Common myeloid progenitor, CD34-positive (primary cell): Measurements from ENCODE around the gene CASP6.

Experiments
- CTCF ChIA-PET: fragments of 350-600 bp; sonication (Branson Sonifier 250); formaldehyde crosslinking; loops from one replicate; lab custom pipeline; 2021; ENCODE audit warnings: antibody characterized with exemption; lab: Charles Lee
- POLR2A ChIA-PET: fragments of 350-600 bp; sonication (Branson Sonifier 250); formaldehyde crosslinking; loops from one replicate; lab custom pipeline; 2021; ENCODE audit warnings: antibody characterized with exemption; lab: Charles Lee
- DNase-seq, 3 donors: peaks; one replicate each; pipeline versions ENCODE4 v3.0.0 to v3.0.0-alpha.2; 2013
- H3K27ac ChIP-seq, 2 experiments: 1 replicate in 1 of 2; 2 replicates in 1 of 2; pipeline ENCODE4 v1.7.0; 2013; ENCODE audit warnings: inconsistent platforms in 2 of 2, low read length in 2 of 2, mild to moderate bottlenecking in 2 of 2, low read depth in 1 of 2, moderate library complexity in 1 of 2; ENCODE audit not compliant: severe bottlenecking in 2 of 2, insufficient read depth in 1 of 2, poor library complexity in 1 of 2
- H3K27me3 ChIP-seq, 5 experiments: replicated peaks in 2 of 5; 1 replicate in 3 of 5; 2 replicates in 2 of 5; pipeline versions ENCODE4 v1.6.1 to v1.7.0; 2013; ENCODE audit warnings: low read length in 4 of 5, mild to moderate bottlenecking in 2 of 5, moderate library complexity in 2 of 5, inconsistent platforms in 1 of 5; ENCODE audit not compliant: insufficient read depth in 5 of 5, control insufficient read depth in 4 of 5
- H3K36me3 ChIP-seq, 4 experiments: 1 replicate in 2 of 4; 2 replicates in 2 of 4; pipeline versions ENCODE4 v1.6.1 to v1.7.0; 2013; ENCODE audit warnings: low read length in 3 of 4, control low read depth in 1 of 4, mild to moderate bottlenecking in 1 of 4; ENCODE audit not compliant: control insufficient read depth in 4 of 4, insufficient read depth in 4 of 4
- H3K4me1 ChIP-seq, 4 experiments: 1 replicate in 3 of 4; 2 replicates in 1 of 4; pipeline versions ENCODE4 v1.6.1 to v1.7.1; 2013; ENCODE audit warnings: low read length in 3 of 4, mild to moderate bottlenecking in 3 of 4, control low read depth in 1 of 4, inconsistent platforms in 1 of 4, moderate library complexity in 1 of 4; ENCODE audit not compliant: control insufficient read depth in 4 of 4, insufficient read depth in 4 of 4; ENCODE audit errors: control extremely low read depth in 1 of 4
- H3K4me3 ChIP-seq, 7 experiments: 1 replicate in 4 of 7; 2 replicates in 3 of 7; pipeline versions ENCODE4 v1.5.1 to v1.7.0; 2013; ENCODE audit warnings: mild to moderate bottlenecking in 7 of 7, low read length in 6 of 7, moderate library complexity in 6 of 7, inconsistent platforms in 2 of 7, low read depth in 2 of 7, control low read depth in 1 of 7; ENCODE audit not compliant: insufficient read depth in 4 of 7, control insufficient read depth in 1 of 7; ENCODE audit errors: extremely low read depth in 1 of 7
- H3K9me3 ChIP-seq, 5 experiments: 1 replicate in 4 of 5; 2 replicates in 1 of 5; pipeline versions ENCODE4 v1.6.1 to v1.7.1; 2013; ENCODE audit warnings: low read length in 4 of 5, mild to moderate bottlenecking in 2 of 5, inconsistent platforms in 1 of 5, low read depth in 1 of 5, moderate library complexity in 1 of 5; ENCODE audit not compliant: control insufficient read depth in 4 of 5, insufficient read depth in 2 of 5; ENCODE audit errors: control extremely low read depth in 1 of 5
- WGBS: methylation state at CpG from one replicate; pipeline ENCODE4 v1.1.5; 2013; ENCODE audit not compliant: insufficient coverage; 5-methylcytosine and 5-hydroxymethylcytosine counted together

CASP6 gene

GRCh38 chr4:109649872-109650271 is 53.4 kb downstream of the CASP6 start:
- Histone ChIP-seq H3K4me1 (no peaks in the 10 kb centered on the region), H3K4me3 (no peak overlapping the region), H3K27me3 (no peaks in the 10 kb centered on the region), H3K27ac (no peak overlapping the region), H3K36me3 (peaks cover 0 to 7% (median under 1%) of the 10 kb centered on the region in 4 experiments), H3K9me3 (peaks cover 2 to 23% (median 9%) of the 10 kb centered on the region in 5 experiments)
- CTCF ChIA-PET: no interaction called here
- POLR2A ChIA-PET: no interaction called here
- WGBS: no CpG with 5 or more reads among the region's 1 CpG
- peak in 2 of 3 donors; percentile 16 to 21 for DNase-seq

- no peak for DNase-seq
- H3K27me3 ChIP-seq: no peaks in the 10 kb centered on the region
- WGBS: no CpG with 5 or more reads among the region's 2 CpGs
- ChIA-PET POLR2A (no interaction called here), CTCF (no interaction called here)
- no peak overlapping the region for H3K27ac ChIP-seq
- H3K4me1 ChIP-seq: no peaks in the 10 kb centered on the region
- H3K36me3 ChIP-seq: peaks cover 0 to 7% (median under 1%) of the 10 kb centered on the region in 4 experiments
- H3K9me3 ChIP-seq: peaks cover 2 to 23% (median 9%) of the 10 kb centered on the region in 5 experiments
- no peak overlapping the region for H3K4me3 ChIP-seq
Observed at GRCh38 chr4:109648997-109649575, 54.2 kb downstream of the CASP6 start.

GRCh38 chr4:109648266-109648996 is 54.8 kb downstream of the CASP6 start:
- H3K27me3 ChIP-seq: no peaks in the 10 kb centered on the region
- no peak overlapping the region for H3K27ac ChIP-seq
- CTCF ChIA-PET: interaction anchor here (0.8 to 1.0 kb wide), 2 partner anchors 18 to 222 kb away, joined by 3 to 4 read pairs; no protein-coding TSS in a partner anchor
- no CpG with 5 or more reads among the region's 5 CpGs for WGBS
- H3K9me3 ChIP-seq: peaks cover 2 to 23% (median 9%) of the 10 kb centered on the region in 5 experiments
- no peak for DNase-seq
- no peaks in the 10 kb centered on the region for H3K4me1 ChIP-seq
- H3K4me3 ChIP-seq: no peak overlapping the region
- peaks cover 0 to 7% (median under 1%) of the 10 kb centered on the region in 4 experiments for H3K36me3 ChIP-seq
- POLR2A ChIA-PET: no interaction called here

GRCh38 chr4:109645874-109646710 is 57.2 kb downstream of the CASP6 start:
- peaks cover 0 to 4% (median 0%) of the 10 kb centered on the region in 4 experiments for H3K36me3 ChIP-seq
- no peaks in the 10 kb centered on the region for H3K27me3 ChIP-seq
- no peaks in the 10 kb centered on the region for H3K4me1 ChIP-seq
- H3K9me3 ChIP-seq: peaks cover 0 to 8% (median 0%) of the 10 kb centered on the region in 5 experiments
- ChIA-PET POLR2A (no interaction called here), CTCF (interaction anchor here (1.2 to 2.0 kb wide), 2 partner anchors 9 to 21 kb away, joined by 3 to 7 read pairs; no protein-coding TSS in a partner anchor)
- no peak overlapping the region for H3K4me3 ChIP-seq
- no peak overlapping the region for H3K27ac ChIP-seq
- DNase-seq: no peak
- WGBS: 93% methylated on average over 5 of the region's 7 CpGs

GRCh38 chr4:109640644-109641043 is 62.6 kb downstream of the CASP6 start:
- Histone ChIP-seq H3K36me3 (peaks cover 0 to 4% (median 2%) of the 10 kb centered on the region in 4 experiments), H3K9me3 (peaks cover 0 to 13% (median 7%) of the 10 kb centered on the region in 5 experiments), H3K27ac (no peak overlapping the region), H3K27me3 (no peaks in the 10 kb centered on the region), H3K4me1 (no peaks in the 10 kb centered on the region), H3K4me3 (no peak overlapping the region)
- no peak for DNase-seq
- CTCF ChIA-PET: interaction anchor here (1.6 kb wide), 1 partner anchor 10 kb away, joined by 6 read pairs; no protein-coding TSS in a partner anchor
- WGBS: 75% methylated on average over 1 of the region's 2 CpGs
- POLR2A ChIA-PET: no interaction called here
